Measurements from ENCODE around the gene KRTAP10-4.

DNA sequence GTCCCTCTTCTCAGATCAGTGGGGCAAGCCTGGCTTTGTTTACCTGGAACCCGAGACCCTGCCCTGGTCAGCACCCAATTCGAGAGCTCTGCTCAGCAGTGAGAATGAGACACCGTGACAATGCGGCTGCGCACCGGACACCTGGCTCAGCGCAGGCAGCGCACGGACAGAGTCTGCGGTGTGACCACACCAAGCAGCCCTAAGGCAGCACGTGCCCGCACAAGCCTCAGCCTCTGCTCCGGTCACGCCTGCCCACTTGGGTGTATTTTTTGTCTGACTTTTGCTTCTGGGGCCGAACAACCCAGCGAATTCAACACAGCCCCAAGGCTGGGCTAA, 43.0 kb downstream of the KRTAP10-4 start:
- TF ChIP-seq CTCF (conservative IDR thresholded peaks at IDR 0.05) (no peak), ZFX (IDR thresholded peaks at IDR 0.05) (no peak)
